GM23338 (cell line): Measurements from ENCODE around the gene THAP8. TPM values are rescaled to one million over a fixed set of nuclear protein-coding genes. Genes with fewer than 3 reads are reported as not detected.

Experiments used
- ATAC-seq: fragments of 200-7000 bp; cut with Tn5 transposase; 3 replicates; pipeline ENCODE4 v1.9.1; 2020
- DNase-seq: peaks from one replicate; pipeline ENCODE4 v3.0.0-alpha.2; 2015; ENCODE audit warnings: low spot score
- H2AFZ ChIP-seq: fragments of 200-600 bp; sonication (generic); 2 replicates; pipeline ENCODE4 v1.8.0; 2016; ENCODE audit warnings: antibody characterized with exemption, mild to moderate bottlenecking, moderate library complexity
- H3F3A ChIP-seq: fragments of 200-600 bp; sonication (generic); replicated peaks from 2 replicates; pipeline ENCODE4 v1.8.0; 2017; ENCODE audit warnings: antibody characterized with exemption, mixed run types, low read depth
- H3K27ac ChIP-seq: fragments of 200-600 bp; sonication (generic); 2 replicates; pipeline ENCODE4 v1.6.1; 2016; ENCODE audit warnings: low read depth
- H3K27me3 ChIP-seq: fragments of 200-600 bp; sonication (generic); 2 replicates; pipeline ENCODE4 v1.8.0; 2016; ENCODE audit warnings: mild to moderate bottlenecking, mixed run types, moderate library complexity; ENCODE audit not compliant: insufficient read depth
- H3K36me3 ChIP-seq: fragments of 200-600 bp; sonication (generic); 2 replicates; pipeline ENCODE4 v1.8.0; 2016; ENCODE audit warnings: mild to moderate bottlenecking; ENCODE audit not compliant: insufficient read depth
- H3K4me1 ChIP-seq: fragments of 200-600 bp; sonication (generic); 2 replicates; pipeline ENCODE4 v1.8.0; 2016; ENCODE audit warnings: mild to moderate bottlenecking, moderate library complexity; ENCODE audit not compliant: insufficient read depth
- H3K4me2 ChIP-seq: fragments of 200-600 bp; sonication (generic); 2 replicates; pipeline ENCODE4 v1.7.1; 2017; ENCODE audit warnings: mixed run types
- H3K4me3 ChIP-seq: fragments of 200-600 bp; sonication (generic); 2 replicates; pipeline ENCODE4 v1.6.1; 2016; ENCODE audit warnings: mixed run types
- H3K79me2 ChIP-seq: fragments of 200-600 bp; sonication (generic); replicated peaks from 2 replicates; pipeline ENCODE4 v1.8.0; 2017; ENCODE audit warnings: mild to moderate bottlenecking; ENCODE audit not compliant: insufficient read depth
- H3K9me2 ChIP-seq: fragments of 200-600 bp; sonication (generic); 2 replicates; pipeline ENCODE4 v1.8.0; 2017; ENCODE audit not compliant: insufficient read depth
- H4K20me1 ChIP-seq: fragments of 200-600 bp; sonication (generic); replicated peaks from 2 replicates; pipeline ENCODE4 v1.8.0; 2017; ENCODE audit warnings: mild to moderate bottlenecking; ENCODE audit not compliant: insufficient read depth
- H3K27ac Mint-ChIP-seq: 2 replicates; pipeline ENCODE4 v1.8.0; 2020; ENCODE audit warnings: inconsistent platforms, mild to moderate bottlenecking, moderate library complexity, mixed read lengths
- H3K27me3 Mint-ChIP-seq: 3 replicates; pipeline ENCODE4 v1.8.0; 2022; ENCODE audit warnings: low read depth, mild to moderate bottlenecking, moderate library complexity, mixed read lengths, inconsistent platforms; ENCODE audit not compliant: insufficient read depth, poor library complexity
- H3K36me3 Mint-ChIP-seq: 3 replicates; pipeline ENCODE4 v1.8.0; 2021; ENCODE audit warnings: low read depth, mild to moderate bottlenecking, inconsistent platforms, moderate library complexity, mixed read lengths
- H3K4me1 Mint-ChIP-seq: 3 replicates; pipeline ENCODE4 v1.8.0; 2020; ENCODE audit warnings: mild to moderate bottlenecking, inconsistent platforms, mixed read lengths
- H3K4me3 Mint-ChIP-seq: 3 replicates; pipeline ENCODE4 v1.8.0; 2021; ENCODE audit warnings: moderate library complexity, mild to moderate bottlenecking, inconsistent platforms, mixed read lengths
- H3K9me3 Mint-ChIP-seq: 3 replicates; pipeline ENCODE4 v1.8.0; 2020; ENCODE audit warnings: moderate library complexity, mild to moderate bottlenecking, inconsistent platforms, mixed read lengths
- CREB1 ChIP-seq: fragments of 250-450 bp; sonication (Bioruptor Pico); IDR thresholded peaks from 2 replicates; pipeline ENCODE4 v1.5.0; 2020; ENCODE audit warnings: low read depth, mild to moderate bottlenecking, moderate library complexity
- EZH2 ChIP-seq: fragments of 200-600 bp; sonication (generic); IDR thresholded peaks from one replicate; pipeline ENCODE4 v1.8.0; 2017; ENCODE audit warnings: antibody characterized with exemption, mild to moderate bottlenecking, low read depth; ENCODE audit not compliant: unreplicated experiment
- EZH2phosphoT487 ChIP-seq: fragments of 200-600 bp; sonication (generic); IDR thresholded peaks from one replicate; pipeline ENCODE4 v1.8.1; 2018; ENCODE audit warnings: antibody characterized with exemption; ENCODE audit not compliant: unreplicated experiment
- JUNB ChIP-seq: IDR thresholded peaks from one replicate; pipeline ENCODE4 v1.6.1; 2016; ENCODE audit warnings: antibody characterized with exemption; ENCODE audit not compliant: unreplicated experiment
- NANOG ChIP-seq: IDR thresholded peaks from 2 replicates; pipeline ENCODE4 v1.6.1; 2016; ENCODE audit warnings: antibody characterized with exemption, borderline replicate concordance
- POLR2AphosphoS5 ChIP-seq: IDR thresholded peaks from 2 replicates; pipeline ENCODE4 v1.6.1; 2016; ENCODE audit warnings: antibody characterized with exemption, low read depth
- STAT1 ChIP-seq: IDR thresholded peaks from one replicate; pipeline ENCODE4 v1.6.1; 2016; ENCODE audit warnings: antibody characterized with exemption; ENCODE audit not compliant: unreplicated experiment
- ZNF114 ChIP-seq: fragments of 250-450 bp; sonication (Bioruptor Pico); IDR thresholded peaks from 2 replicates; pipeline ENCODE4 v1.5.0; 2020; ENCODE audit warnings: mild to moderate bottlenecking, moderate library complexity
- ZNF331 ChIP-seq: fragments of 250-450 bp; sonication (Bioruptor Pico); IDR thresholded peaks from 2 replicates; pipeline ENCODE4 v1.5.0; 2020; ENCODE audit warnings: low read depth, mild to moderate bottlenecking, moderate library complexity
- polyA plus RNA-seq: library from polyadenylated mRNA; unstranded; fragments of >200 nt; fragmentation: Nextera tagmentation; extraction: Ambion mirVana; gene quantifications from 2 replicates; pipeline ENCODE4 v1.2.1, GENCODE V29; 2016
- total RNA-seq: library from RNA; depleted of rRNA; stranded (reverse); fragments of >200 nt; shearing (Covaris generic); gene quantifications from 2 replicates; pipeline ENCODE4 v1.2.3, GENCODE V29; 2014
- TF ChIP-seq, protein P1 (sequence below): IDR thresholded peaks from one replicate; pipeline ENCODE4 v1.6.1; 2018; ENCODE audit warnings: antibody characterized with exemption; ENCODE audit not compliant: unreplicated experiment
- TF ChIP-seq, protein P2 (sequence below), 2 experiments: fragments of 200-600 bp in 1 of 2; sonication (generic) in 1 of 2; conservative IDR thresholded peaks; 2 replicates each; pipeline versions ENCODE4 v1.5.1 to v1.6.1; 2016 to 2017; ENCODE audit warnings: antibody characterized with exemption in 2 of 2, low read depth in 2 of 2, mild to moderate bottlenecking in 2 of 2, moderate library complexity in 1 of 2
- TF ChIP-seq, protein P3 (sequence below): fragments of 250-450 bp; sonication (Bioruptor Pico); IDR thresholded peaks from 2 replicates; pipeline ENCODE4 v1.5.0; 2020; ENCODE audit warnings: mild to moderate bottlenecking, moderate library complexity
- TF ChIP-seq, protein P4 (sequence below): IDR thresholded peaks from 2 replicates; pipeline ENCODE4 v1.6.1; 2016; ENCODE audit warnings: antibody characterized with exemption

The THAP8 gene
- total and polyA plus RNA-seq, 2 experiments from 2014 or later, result 12.7 to 13.7 TPM

DNA sequence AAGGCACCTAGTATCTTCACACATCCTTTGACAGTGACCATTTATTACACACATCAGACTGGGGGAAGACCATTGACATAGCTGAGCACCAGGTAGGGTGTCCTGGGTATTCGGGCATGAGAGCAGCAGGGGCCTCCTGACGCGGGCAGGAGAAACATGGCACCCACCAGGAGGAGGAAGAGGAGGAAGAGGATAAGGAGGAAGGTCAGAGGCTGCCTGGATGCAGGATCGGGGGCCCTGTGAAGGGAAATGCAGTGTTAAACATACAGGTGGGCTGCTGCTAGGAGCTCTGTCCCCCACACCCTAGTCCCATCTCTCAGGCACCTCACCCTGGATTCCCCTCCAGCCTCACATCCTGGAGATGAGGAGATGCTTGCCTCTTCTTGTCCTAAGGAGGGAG, 50.8 kb downstream of the THAP8 start:
- no peak for ATAC-seq
- peaks cover 7% of the 10 kb centered on the region for H3K4me1 Mint-ChIP-seq
- no peak overlapping the region for H3K4me3 ChIP-seq
- H3K27ac ChIP-seq, result no peak overlapping the region
- peaks cover 39% of the 10 kb centered on the region for H3K36me3 Mint-ChIP-seq
- peaks cover 5% of the 10 kb centered on the region; the same call in 1 of the 2 replicates for H4K20me1 ChIP-seq
- peaks cover 5% of the 10 kb centered on the region; the same call in 1 of the 2 replicates for H3K36me3 ChIP-seq
- DNase-seq, result no peak
- H3K4me2 ChIP-seq, result no peak overlapping the region
- TF ChIP-seq EZH2, result no peak
- TF ChIP-seq, protein P1, sequence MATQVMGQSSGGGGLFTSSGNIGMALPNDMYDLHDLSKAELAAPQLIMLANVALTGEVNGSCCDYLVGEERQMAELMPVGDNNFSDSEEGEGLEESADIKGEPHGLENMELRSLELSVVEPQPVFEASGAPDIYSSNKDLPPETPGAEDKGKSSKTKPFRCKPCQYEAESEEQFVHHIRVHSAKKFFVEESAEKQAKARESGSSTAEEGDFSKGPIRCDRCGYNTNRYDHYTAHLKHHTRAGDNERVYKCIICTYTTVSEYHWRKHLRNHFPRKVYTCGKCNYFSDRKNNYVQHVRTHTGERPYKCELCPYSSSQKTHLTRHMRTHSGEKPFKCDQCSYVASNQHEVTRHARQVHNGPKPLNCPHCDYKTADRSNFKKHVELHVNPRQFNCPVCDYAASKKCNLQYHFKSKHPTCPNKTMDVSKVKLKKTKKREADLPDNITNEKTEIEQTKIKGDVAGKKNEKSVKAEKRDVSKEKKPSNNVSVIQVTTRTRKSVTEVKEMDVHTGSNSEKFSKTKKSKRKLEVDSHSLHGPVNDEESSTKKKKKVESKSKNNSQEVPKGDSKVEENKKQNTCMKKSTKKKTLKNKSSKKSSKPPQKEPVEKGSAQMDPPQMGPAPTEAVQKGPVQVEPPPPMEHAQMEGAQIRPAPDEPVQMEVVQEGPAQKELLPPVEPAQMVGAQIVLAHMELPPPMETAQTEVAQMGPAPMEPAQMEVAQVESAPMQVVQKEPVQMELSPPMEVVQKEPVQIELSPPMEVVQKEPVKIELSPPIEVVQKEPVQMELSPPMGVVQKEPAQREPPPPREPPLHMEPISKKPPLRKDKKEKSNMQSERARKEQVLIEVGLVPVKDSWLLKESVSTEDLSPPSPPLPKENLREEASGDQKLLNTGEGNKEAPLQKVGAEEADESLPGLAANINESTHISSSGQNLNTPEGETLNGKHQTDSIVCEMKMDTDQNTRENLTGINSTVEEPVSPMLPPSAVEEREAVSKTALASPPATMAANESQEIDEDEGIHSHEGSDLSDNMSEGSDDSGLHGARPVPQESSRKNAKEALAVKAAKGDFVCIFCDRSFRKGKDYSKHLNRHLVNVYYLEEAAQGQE, result no peak
- TF ChIP-seq STAT1, result no peak
- TF ChIP-seq, protein P2, sequence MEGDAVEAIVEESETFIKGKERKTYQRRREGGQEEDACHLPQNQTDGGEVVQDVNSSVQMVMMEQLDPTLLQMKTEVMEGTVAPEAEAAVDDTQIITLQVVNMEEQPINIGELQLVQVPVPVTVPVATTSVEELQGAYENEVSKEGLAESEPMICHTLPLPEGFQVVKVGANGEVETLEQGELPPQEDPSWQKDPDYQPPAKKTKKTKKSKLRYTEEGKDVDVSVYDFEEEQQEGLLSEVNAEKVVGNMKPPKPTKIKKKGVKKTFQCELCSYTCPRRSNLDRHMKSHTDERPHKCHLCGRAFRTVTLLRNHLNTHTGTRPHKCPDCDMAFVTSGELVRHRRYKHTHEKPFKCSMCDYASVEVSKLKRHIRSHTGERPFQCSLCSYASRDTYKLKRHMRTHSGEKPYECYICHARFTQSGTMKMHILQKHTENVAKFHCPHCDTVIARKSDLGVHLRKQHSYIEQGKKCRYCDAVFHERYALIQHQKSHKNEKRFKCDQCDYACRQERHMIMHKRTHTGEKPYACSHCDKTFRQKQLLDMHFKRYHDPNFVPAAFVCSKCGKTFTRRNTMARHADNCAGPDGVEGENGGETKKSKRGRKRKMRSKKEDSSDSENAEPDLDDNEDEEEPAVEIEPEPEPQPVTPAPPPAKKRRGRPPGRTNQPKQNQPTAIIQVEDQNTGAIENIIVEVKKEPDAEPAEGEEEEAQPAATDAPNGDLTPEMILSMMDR (conservative IDR thresholded peaks at IDR 0.05; ENCODE audit: low read depth in 2 of 2), result no peak
- no peak for TF ChIP-seq NANOG
- TF ChIP-seq, protein P3, sequence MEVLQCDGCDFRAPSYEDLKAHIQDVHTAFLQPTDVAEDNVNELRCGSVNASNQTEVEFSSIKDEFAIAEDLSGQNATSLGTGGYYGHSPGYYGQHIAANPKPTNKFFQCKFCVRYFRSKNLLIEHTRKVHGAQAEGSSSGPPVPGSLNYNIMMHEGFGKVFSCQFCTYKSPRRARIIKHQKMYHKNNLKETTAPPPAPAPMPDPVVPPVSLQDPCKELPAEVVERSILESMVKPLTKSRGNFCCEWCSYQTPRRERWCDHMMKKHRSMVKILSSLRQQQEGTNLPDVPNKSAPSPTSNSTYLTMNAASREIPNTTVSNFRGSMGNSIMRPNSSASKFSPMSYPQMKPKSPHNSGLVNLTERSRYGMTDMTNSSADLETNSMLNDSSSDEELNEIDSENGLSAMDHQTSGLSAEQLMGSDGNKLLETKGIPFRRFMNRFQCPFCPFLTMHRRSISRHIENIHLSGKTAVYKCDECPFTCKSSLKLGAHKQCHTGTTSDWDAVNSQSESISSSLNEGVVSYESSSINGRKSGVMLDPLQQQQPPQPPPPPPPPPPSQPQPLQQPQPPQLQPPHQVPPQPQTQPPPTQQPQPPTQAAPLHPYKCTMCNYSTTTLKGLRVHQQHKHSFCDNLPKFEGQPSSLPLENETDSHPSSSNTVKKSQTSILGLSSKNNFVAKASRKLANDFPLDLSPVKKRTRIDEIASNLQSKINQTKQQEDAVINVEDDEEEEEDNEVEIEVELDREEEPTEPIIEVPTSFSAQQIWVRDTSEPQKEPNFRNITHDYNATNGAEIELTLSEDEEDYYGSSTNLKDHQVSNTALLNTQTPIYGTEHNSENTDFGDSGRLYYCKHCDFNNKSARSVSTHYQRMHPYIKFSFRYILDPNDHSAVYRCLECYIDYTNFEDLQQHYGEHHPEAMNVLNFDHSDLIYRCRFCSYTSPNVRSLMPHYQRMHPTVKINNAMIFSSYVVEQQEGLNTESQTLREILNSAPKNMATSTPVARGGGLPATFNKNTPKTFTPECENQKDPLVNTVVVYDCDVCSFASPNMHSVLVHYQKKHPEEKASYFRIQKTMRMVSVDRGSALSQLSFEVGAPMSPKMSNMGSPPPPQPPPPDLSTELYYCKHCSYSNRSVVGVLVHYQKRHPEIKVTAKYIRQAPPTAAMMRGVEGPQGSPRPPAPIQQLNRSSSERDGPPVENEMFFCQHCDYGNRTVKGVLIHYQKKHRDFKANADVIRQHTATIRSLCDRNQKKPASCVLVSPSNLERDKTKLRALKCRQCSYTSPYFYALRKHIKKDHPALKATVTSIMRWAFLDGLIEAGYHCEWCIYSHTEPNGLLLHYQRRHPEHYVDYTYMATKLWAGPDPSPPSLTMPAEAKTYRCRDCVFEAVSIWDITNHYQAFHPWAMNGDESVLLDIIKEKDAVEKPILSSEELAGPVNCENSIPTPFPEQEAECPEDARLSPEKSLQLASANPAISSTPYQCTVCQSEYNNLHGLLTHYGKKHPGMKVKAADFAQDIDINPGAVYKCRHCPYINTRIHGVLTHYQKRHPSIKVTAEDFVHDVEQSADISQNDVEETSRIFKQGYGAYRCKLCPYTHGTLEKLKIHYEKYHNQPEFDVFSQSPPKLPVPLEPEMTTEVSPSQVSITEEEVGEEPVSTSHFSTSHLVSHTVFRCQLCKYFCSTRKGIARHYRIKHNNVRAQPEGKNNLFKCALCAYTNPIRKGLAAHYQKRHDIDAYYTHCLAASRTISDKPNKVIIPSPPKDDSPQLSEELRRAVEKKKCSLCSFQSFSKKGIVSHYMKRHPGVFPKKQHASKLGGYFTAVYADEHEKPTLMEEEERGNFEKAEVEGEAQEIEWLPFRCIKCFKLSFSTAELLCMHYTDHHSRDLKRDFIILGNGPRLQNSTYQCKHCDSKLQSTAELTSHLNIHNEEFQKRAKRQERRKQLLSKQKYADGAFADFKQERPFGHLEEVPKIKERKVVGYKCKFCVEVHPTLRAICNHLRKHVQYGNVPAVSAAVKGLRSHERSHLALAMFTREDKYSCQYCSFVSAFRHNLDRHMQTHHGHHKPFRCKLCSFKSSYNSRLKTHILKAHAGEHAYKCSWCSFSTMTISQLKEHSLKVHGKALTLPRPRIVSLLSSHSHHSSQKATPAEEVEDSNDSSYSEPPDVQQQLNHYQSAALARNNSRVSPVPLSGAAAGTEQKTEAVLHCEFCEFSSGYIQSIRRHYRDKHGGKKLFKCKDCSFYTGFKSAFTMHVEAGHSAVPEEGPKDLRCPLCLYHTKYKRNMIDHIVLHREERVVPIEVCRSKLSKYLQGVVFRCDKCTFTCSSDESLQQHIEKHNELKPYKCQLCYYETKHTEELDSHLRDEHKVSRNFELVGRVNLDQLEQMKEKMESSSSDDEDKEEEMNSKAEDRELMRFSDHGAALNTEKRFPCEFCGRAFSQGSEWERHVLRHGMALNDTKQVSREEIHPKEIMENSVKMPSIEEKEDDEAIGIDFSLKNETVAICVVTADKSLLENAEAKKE, result no peak
- TF ChIP-seq ZNF114 (CRISPR knock-in tag), result no peak
- no peak for TF ChIP-seq JUNB
- no peak for TF ChIP-seq ZNF331 (CRISPR knock-in tag)
- no peak for TF ChIP-seq EZH2phosphoT487
- TF ChIP-seq, protein P4, sequence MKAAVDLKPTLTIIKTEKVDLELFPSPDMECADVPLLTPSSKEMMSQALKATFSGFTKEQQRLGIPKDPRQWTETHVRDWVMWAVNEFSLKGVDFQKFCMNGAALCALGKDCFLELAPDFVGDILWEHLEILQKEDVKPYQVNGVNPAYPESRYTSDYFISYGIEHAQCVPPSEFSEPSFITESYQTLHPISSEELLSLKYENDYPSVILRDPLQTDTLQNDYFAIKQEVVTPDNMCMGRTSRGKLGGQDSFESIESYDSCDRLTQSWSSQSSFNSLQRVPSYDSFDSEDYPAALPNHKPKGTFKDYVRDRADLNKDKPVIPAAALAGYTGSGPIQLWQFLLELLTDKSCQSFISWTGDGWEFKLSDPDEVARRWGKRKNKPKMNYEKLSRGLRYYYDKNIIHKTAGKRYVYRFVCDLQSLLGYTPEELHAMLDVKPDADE, result no peak
- no peak for TF ChIP-seq CREB1 (CRISPR knock-in tag)
- no peak for TF ChIP-seq POLR2AphosphoS5
- H3K79me2 ChIP-seq, result no peaks in the 10 kb centered on the region
- no peaks in the 10 kb centered on the region; the same call in 2 of the 3 replicates for H3K9me3 Mint-ChIP-seq
- H3K9me2 ChIP-seq, result no peaks in the 10 kb centered on the region
- peaks cover 6% of the 10 kb centered on the region; the same call in 1 of the 2 replicates for H3F3A ChIP-seq
- no peak overlapping the region for H3K4me3 Mint-ChIP-seq
- 0 out of 2 replicates have a peak, but pooled peaks cover 5% of the 10 kb centered on the region for H3K4me1 ChIP-seq
- H2AFZ ChIP-seq, result no peak overlapping the region
- H3K27me3 Mint-ChIP-seq, result peaks cover 4% of the 10 kb centered on the region
- H3K27ac Mint-ChIP-seq, result no peak overlapping the region
- no peaks in the 10 kb centered on the region for H3K27me3 ChIP-seq
